Measurements from ENCODE around the gene GKN1. TPM values are rescaled to one million over a fixed set of nuclear protein-coding genes. Genes with fewer than 3 reads are reported as not detected.

The GKN1 gene
- total and polyA plus RNA-seq, 8 donors, result not detected

- TF ChIP-seq CTCF (IDR thresholded peaks at IDR 0.05), result no peak
- Histone ChIP-seq H3K27me3 (no peaks in the 10 kb centered on the region), H3K4me3 (no peak overlapping the region), H3K9me3 (no peaks in the 10 kb centered on the region), H3K4me1 (peaks cover 0 to 6% of the 10 kb centered on the region in 2 donors), H3K27ac (no peak overlapping the region), H3K36me3 (no peaks in the 10 kb centered on the region)
- DNase-seq, result peak in 1 of 4 donors; percentile 60
- ATAC-seq, result no peak
- intact Hi-C loops (cut with DNase I), result no loop called here
Observed at GRCh38 chr2:68932402-68932801, 42.0 kb upstream of the GKN1 start.

- Histone ChIP-seq H3K27ac (no peak overlapping the region), H3K27me3 (no peaks in the 10 kb centered on the region), H3K4me1 (peaks cover 0 to 6% of the 10 kb centered on the region in 2 donors), H3K4me3 (no peak overlapping the region), H3K36me3 (no peaks in the 10 kb centered on the region), H3K9me3 (no peaks in the 10 kb centered on the region)
- no peak for TF ChIP-seq CTCF (IDR thresholded peaks at IDR 0.05)
- intact Hi-C loops (cut with DNase I), result no loop called here
- ATAC-seq (no peak), DNase-seq (no peak)
Observed at GRCh38 chr2:68934021-68934420, 40.4 kb upstream of the GKN1 start.

GRCh38 chr2:68935471-68935870, 39.0 kb upstream of the GKN1 start:
- intact Hi-C loops (cut with DNase I), result no loop called here
- no peaks in the 10 kb centered on the region for H3K27me3 ChIP-seq
- peaks cover 0 to 2% of the 10 kb centered on the region in 2 donors for H3K9me3 ChIP-seq
- DNase-seq (no peak), ATAC-seq (no peak)
- H3K4me3 ChIP-seq, result no peak overlapping the region
- H3K36me3 ChIP-seq, result no peaks in the 10 kb centered on the region
- peaks cover 0 to 6% of the 10 kb centered on the region in 2 donors for H3K4me1 ChIP-seq
- TF ChIP-seq CTCF (IDR thresholded peaks at IDR 0.05), result no peak
- H3K27ac ChIP-seq, result no peak overlapping the region

GRCh38 chr2:68936427-68936826, 38.0 kb upstream of the GKN1 start:
- ATAC-seq, result peak; percentile 48
- no peak for DNase-seq
- intact Hi-C loops (cut with DNase I), result no loop called here

GRCh38 chr2:68936889-68937288, 37.5 kb upstream of the GKN1 start:
- no peaks in the 10 kb centered on the region for H3K27me3 ChIP-seq
- no peaks in the 10 kb centered on the region for H3K36me3 ChIP-seq
- no peak overlapping the region for H3K4me3 ChIP-seq
- H3K9me3 ChIP-seq, result peaks cover 0 to 2% of the 10 kb centered on the region in 2 donors
- DNase-seq, result no peak
- intact Hi-C loops (cut with DNase I), result no loop called here
- H3K4me1 ChIP-seq, result peaks cover 0 to 6% of the 10 kb centered on the region in 2 donors
- TF ChIP-seq CTCF (IDR thresholded peaks at IDR 0.05), result no peak
- ATAC-seq, result peak; percentile 61
- no peak overlapping the region for H3K27ac ChIP-seq

More at GRCh38 chr2:68936427-68936826, 38.0 kb upstream of the GKN1 start:
- H3K27me3 ChIP-seq, result no peaks in the 10 kb centered on the region
- H3K4me1 ChIP-seq, result peaks cover 0 to 6% of the 10 kb centered on the region in 2 donors
- no peak for TF ChIP-seq CTCF (IDR thresholded peaks at IDR 0.05)
- H3K36me3 ChIP-seq, result no peaks in the 10 kb centered on the region
- no peak overlapping the region for H3K4me3 ChIP-seq
- no peak overlapping the region for H3K27ac ChIP-seq
- peaks cover 0 to 2% of the 10 kb centered on the region in 2 donors for H3K9me3 ChIP-seq

Data from left lung (tissue), 10 donors.